Measurements from ENCODE around the gene NKAP.
"Not testable (repeated sequence)": the region's sequence is repeated elsewhere in the genome, so short reads cannot be mapped to it uniquely, and the experiment has no call there.

The NKAP gene

DNA sequence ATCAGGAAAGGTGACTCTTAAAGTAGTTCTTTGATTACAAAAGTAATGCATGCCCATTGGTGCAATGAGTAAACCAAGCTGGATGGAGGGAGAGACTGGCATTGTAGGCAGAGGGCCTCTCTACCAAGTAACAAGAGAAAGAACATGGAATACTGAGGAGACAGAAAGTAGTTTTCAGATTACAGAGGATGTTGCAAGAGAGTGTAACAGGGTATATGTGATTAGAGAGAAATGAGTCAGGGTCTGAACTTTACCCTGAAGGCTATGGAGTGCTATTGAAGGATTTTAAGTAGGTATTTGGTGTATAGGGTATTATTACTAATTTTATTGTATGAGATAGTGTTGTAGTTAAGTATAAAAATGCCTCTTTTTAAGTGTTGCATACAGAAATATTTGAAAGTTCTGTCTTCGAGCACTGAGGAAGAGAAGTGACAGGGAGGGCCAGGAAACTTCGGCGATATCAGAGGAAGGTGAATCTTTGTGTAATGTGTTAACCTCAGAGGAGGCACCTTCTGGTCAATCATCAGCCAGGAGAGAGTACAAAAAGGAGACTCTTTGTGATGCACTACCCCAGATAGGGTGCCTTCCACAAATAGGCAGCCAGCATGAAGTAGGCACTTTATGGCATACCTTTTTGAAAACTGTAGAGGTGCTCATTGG lies 8.2 kb downstream of the NKAP start:
- DNase-seq = no peak

DNA sequence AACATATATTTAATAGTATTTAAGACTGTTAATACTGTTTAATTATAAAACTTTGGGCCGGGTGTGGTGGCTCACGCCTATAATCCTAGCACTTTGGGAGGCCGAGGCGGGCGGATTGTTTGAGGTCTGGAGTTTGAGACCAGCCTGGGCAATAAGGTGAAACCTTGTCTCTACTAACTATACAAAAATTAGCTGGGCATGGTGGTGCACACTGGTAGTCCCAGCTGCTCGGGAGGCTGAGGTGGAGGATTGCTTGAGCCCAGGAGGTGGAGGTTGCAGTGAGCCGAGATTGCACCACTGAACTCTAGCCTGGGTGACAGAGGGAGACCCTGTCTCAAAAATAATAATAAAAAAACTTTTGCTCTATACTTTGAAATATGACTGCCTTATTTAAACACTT lies 21.2 kb downstream of the NKAP start:
- DNase-seq = not testable (repeated sequence)

DNA sequence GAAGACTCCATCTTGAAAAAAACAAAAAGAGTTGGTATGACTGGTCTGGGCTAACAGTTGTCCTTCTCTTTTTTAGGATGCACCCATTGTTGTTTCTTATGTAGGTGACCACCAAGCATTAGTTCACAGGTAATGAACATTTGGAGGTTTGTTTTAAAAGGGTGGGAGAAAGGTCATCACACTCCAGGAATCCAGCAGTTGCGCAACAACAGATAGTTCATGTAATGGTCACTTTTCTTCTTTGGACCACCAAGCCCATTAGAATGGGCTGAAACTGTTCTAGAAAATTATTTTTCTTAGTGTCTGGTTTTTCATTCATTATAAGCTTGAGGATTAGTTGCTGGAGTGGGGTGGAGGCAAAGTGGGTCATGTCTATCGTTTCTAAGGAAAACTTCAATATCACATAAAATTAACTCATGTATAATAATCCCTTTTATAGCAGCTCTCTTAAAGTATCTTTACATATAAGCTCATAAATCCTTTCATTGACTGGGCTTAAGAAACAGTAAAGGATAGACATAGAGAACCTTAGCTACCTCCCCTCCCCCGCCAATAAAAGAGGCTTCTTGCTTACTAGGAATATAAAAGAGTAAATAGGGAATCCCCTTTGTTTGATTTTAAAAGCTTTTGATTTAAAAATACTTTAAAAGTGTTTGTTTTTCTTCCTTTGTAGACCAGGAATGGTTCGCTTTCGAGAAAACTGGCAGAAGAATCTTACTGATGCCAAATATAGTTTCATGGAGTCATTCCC lies 23.5 kb downstream of the NKAP start:
- DNase-seq = no peak

GRCh38 chrX:119917877-119918276 lies 25.7 kb downstream of the NKAP start:
- DNase-seq = no peak

DNA sequence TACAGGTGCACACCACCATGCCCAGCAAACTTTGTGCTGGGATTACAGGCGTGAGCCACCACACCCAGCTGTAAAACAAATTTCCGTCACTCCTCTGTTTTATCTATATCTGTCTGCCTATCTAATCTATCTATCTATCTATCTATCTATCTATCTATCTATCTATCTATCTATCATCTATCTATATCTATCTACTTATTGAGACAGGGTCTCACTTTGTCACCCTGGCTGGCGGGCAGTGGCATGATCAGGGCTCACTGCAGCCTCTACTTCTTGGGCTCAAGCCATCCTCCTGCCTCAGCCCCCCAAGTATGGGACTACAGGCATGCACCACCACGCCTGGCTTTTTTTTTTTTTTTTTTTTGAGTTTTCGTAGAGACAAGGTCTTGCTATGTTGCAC lies 27.2 kb downstream of the NKAP start:
- no peak for DNase-seq

GRCh38 chrX:119900976-119901375 lies 42.6 kb downstream of the NKAP start:
- DNase-seq = no peak

DNA sequence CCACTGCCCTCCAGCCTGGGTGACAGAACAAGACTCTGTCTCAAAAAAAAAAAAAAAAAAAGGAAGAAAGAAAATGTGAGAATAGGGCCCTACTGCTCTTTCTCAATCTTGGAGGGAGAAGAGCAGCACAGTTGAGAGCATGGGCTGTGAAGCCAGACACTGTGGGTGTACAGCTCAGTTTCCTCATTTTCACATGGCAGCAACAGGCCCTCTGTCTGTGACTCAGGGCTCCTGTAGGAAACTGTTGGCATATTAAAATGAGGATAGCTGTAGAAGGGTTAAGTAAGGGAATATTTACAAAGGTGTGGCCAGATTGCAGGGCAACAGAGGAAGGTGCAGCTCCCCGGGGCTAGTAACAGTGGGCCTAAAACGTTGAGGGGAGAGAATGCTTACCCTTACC lies 44.4 kb downstream of the NKAP start:
- DNase-seq = peak; percentile 14 to 43

DNA sequence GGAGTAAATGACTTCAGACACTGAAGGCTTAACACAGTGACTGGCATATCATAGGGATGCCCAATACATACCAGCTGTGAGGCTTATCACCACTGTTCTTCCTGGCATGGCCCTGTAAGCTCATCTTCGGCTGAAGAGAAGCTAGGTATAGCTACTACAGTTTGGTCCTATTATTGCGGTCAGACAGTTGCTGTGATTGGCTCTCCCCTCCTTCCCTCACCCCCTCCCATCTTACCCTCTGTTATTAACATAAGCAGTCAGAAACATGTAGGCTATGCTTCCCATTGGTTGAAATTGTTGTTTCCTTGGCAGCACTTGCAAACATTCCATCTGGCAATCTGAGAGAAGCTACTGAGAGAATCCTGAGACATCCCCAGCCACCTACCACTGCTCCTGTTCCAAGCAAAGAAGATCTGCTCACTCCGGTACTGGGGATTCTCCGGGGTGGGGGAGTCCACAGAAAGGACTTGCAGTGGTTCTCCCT lies 47.7 kb downstream of the NKAP start, which contains the start of gene AKAP14:
TSS of gene AKAP14 (plus strand) at position 51 of the 484 bp plus-strand sequence. CDS start 7,331 bp downstream, outside the sequence.
- DNase-seq = no peak

- not testable (repeated sequence) for DNase-seq
Observed at GRCh38 chrX:119891961-119892692, 51.4 kb downstream of the NKAP start.

GRCh38 chrX:119890626-119891025 lies 52.9 kb downstream of the NKAP start:
- not testable (repeated sequence) for DNase-seq

GRCh38 chrX:119887721-119888425 lies 55.7 kb downstream of the NKAP start:
- DNase-seq = peak; percentile 58 to 60

- no peak for DNase-seq
Observed at GRCh38 chrX:119885554-119886428, 57.8 kb downstream of the NKAP start.

DNA sequence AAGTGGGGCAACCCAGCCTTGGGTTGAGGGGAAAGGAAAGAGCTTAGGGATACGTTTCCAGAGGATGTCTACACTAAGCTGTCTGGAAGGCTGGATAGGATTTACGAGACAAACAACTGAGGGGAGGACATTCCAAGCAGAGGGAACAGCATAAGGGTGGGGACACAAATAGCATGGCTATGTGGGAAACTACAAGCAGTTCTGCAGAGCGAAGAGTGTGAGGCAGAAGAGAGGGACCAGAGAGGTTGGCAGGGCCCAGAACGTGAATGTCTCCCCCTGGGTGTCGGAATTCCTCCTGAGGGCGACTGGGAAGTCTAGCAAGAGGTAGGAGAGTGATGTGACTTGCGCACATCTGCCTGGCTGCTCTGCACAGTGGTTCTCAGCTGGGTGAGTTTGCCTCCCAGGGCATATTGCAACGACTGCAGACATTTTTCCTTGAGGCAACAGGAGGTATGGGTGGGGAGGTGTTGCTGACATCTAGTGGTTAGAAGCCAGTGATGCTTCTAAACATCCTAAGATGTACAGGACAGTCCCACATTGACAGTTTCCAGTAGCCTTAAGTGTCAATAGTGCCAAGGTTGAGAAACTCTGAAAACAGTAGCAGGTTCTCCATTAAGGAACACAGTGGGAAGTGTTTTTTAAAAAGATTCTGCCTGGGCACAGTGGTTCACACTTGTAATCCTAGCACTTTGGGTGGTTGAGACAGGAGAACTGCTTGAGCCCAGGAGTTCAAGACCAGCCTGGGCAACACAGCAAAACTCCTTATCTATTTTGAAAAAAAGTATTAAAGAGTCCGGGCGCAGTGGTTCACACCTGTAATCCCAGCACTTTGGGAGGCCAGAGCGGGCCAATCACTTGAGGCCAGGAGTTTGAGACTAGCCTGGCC lies 62.8 kb downstream of the NKAP start:
- DNase-seq = peak; percentile 47 to 48

DNA sequence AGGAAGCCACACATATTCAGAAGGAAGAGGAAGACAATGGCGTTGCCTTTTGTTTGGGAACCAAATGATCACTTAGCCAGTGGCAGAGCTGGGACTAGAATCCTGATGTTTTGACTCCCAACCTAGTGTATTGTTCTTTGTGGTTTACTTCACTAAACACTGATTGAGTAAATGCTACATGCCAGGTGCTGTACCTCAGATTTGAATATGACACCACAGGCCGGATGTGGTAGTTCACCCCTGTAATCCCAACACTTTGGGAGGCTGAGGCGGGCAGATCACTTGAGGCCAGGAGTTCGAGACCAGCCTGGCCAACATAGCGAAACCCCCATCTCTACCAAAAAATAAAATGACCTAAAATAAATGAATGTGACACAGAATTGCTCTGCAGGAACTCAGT lies 63.5 kb downstream of the NKAP start:
- DNase-seq = no peak

GRCh38 chrX:119878740-119879139 lies 64.8 kb downstream of the NKAP start:
- DNase-seq = no peak

GRCh38 chrX:119871599-119872395 lies 71.8 kb downstream of the NKAP start, which contains the start of the genes NDUFA1 and RNF113A:
Gene NDUFA1, plus strand, starts transcription at chrX:119871832. Its CDS starts 80 bp downstream, at chrX:119871912.
Gene RNF113A, minus strand, starts transcription at chrX:119871733. Its CDS starts 120 bp downstream, at chrX:119871613.
- peak; percentile 80 to 82 for DNase-seq

DNA sequence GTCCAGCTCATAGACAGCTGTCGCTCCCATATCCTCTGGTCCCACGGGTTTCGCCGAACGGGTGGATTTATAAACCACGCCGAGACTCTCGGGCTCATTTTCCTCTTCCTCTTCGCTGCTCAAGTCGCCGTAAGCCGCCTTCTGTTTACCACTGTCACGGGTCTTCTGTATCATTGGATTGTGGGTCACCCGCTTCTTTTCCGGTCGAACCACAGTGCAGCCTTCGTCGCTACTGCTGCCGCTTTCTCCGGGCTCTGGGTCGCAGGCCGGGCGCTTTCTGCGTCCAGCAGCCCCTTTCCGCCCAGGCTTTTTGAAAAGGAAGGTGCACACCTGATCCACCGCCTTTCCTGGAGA lies 72.3 kb downstream of the NKAP start:
- DNase-seq = no peak
